Measurements from ENCODE around the gene CLEC6A. TPM values are rescaled to one million over a fixed set of nuclear protein-coding genes. Genes with fewer than 3 reads are reported as not detected.

The CLEC6A gene
- total and polyA plus RNA-seq, 2 experiments from 2014 or later = not detected

DNA sequence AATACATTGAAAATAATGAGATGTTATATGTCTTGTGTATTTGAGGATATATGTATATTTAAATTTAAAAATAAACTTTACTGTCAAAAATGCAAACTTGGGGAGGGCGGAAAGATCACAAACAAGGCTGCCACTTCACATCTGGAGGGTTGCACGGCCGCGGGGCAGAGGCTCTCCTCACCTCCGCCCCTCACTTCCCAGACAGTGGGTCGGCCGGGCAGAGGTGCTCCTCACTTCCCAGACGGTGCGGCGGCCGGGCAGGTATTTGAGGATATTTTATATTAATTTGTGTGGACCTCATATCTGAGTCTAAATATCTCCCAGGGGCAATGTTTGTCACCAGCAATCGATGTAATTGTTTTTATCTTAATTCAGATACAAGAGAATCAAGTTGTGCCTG lies 3.7 kb upstream of the CLEC6A start:
- Histone ChIP-seq H3K27ac (no peak overlapping the region), H3K4me1 (ENCODE audit: insufficient read depth) (no peaks in the 10 kb centered on the region), H3K4me2 (no peak overlapping the region), H3K9me2 (replicated peaks; ENCODE audit: insufficient read depth) (no peaks in the 10 kb centered on the region), H4K20me1 (ENCODE audit: insufficient read depth, poor library complexity, severe bottlenecking) (no peaks in the 10 kb centered on the region), H2AFZ (no peak overlapping the region), H3K79me2 (no peaks in the 10 kb centered on the region), H3K4me3 (no peak overlapping the region), H3K9me3 (ENCODE audit: low read depth) (no peaks in the 10 kb centered on the region), H3K36me3 (replicated peaks; ENCODE audit: insufficient read depth, low read depth) (no peaks in the 10 kb centered on the region), H3K27me3 (no peaks in the 10 kb centered on the region)
- no peak for DNase-seq (ENCODE audit: low spot score)
- 95% methylated on average over 12 of the region's 12 CpGs for WGBS (ENCODE audit: low lambda C conversion rate, missing lambda C conversion rate)
- TF ChIP-seq, protein P1, sequence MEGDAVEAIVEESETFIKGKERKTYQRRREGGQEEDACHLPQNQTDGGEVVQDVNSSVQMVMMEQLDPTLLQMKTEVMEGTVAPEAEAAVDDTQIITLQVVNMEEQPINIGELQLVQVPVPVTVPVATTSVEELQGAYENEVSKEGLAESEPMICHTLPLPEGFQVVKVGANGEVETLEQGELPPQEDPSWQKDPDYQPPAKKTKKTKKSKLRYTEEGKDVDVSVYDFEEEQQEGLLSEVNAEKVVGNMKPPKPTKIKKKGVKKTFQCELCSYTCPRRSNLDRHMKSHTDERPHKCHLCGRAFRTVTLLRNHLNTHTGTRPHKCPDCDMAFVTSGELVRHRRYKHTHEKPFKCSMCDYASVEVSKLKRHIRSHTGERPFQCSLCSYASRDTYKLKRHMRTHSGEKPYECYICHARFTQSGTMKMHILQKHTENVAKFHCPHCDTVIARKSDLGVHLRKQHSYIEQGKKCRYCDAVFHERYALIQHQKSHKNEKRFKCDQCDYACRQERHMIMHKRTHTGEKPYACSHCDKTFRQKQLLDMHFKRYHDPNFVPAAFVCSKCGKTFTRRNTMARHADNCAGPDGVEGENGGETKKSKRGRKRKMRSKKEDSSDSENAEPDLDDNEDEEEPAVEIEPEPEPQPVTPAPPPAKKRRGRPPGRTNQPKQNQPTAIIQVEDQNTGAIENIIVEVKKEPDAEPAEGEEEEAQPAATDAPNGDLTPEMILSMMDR (IDR thresholded peaks at IDR 0.05; ENCODE audit: poor library complexity) = no peak
- TF ChIP-seq EZH2phosphoT487 (IDR thresholded peaks at IDR 0.05; ENCODE audit: low read depth, severe bottlenecking, unreplicated experiment) (no peak), EZH2 (IDR thresholded peaks at IDR 0.05; ENCODE audit: borderline replicate concordance) (no peak)

DNA sequence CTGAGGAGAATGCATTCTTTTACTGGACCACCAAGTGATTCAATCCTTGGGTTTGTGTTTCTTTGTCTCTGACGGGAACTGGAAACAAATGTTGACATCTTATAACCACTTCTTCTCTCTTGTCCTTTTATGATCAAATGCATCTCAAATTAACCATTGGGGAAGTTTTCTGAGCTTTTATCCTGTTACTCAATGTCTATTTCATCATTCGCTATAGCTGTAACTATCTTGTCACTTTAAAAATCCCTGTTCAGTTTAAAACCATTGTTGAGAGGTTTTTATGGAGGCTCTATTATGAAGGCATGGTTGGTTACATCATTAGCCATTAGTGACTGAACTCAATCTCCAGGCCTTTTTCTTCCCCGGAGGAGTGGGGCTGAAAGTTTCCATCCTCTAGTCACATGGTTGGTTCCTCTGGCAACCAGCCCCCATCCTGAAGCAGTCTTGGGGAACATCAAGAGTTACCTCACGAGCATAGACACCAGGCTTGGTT lies 2.7 kb upstream of the CLEC6A start:
- H3K4me1 ChIP-seq (ENCODE audit: insufficient read depth) = no peaks in the 10 kb centered on the region
- no peak overlapping the region for H3K27ac ChIP-seq
- H2AFZ ChIP-seq = no peak overlapping the region
- no peaks in the 10 kb centered on the region for H3K36me3 ChIP-seq (replicated peaks; ENCODE audit: insufficient read depth, low read depth)
- H3K9me3 ChIP-seq (ENCODE audit: low read depth) = no peaks in the 10 kb centered on the region
- H3K4me2 ChIP-seq = no peak overlapping the region
- TF ChIP-seq EZH2 (IDR thresholded peaks at IDR 0.05; ENCODE audit: borderline replicate concordance) (no peak), EZH2phosphoT487 (IDR thresholded peaks at IDR 0.05; ENCODE audit: low read depth, severe bottlenecking, unreplicated experiment) (no peak)
- TF ChIP-seq, protein P1 (IDR thresholded peaks at IDR 0.05; ENCODE audit: poor library complexity) = no peak
- DNase-seq (ENCODE audit: low spot score) = no peak
- H3K4me3 ChIP-seq = no peak overlapping the region
- H3K27me3 ChIP-seq = no peaks in the 10 kb centered on the region
- whole genome bisulfite sequencing (ENCODE audit: low lambda C conversion rate, missing lambda C conversion rate) = 46% methylated on average over 4 of the region's 4 CpGs
- H4K20me1 ChIP-seq (ENCODE audit: insufficient read depth, poor library complexity, severe bottlenecking) = no peaks in the 10 kb centered on the region
- no peaks in the 10 kb centered on the region for H3K79me2 ChIP-seq
- H3K9me2 ChIP-seq (replicated peaks; ENCODE audit: insufficient read depth) = no peaks in the 10 kb centered on the region

DNA sequence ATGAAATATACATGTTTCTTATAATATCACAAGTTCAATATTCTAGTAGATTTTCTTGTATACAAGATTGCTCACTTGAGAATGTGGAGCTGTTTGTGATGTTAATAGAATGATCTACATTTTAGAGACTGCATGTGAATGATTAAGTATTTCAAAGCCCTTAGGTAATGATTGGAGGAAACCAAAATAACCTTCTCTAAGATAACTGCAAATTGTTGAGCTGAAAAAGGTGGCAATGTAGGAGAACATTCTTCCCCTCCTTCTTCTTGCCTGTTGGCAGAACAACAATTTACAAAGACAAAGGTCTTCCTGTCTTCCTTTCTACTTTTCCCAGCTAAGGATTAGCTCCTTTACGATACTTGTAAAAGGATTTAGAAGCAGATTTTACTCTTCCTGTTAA lies 2.0 kb upstream of the CLEC6A start:
- WGBS (ENCODE audit: low lambda C conversion rate, missing lambda C conversion rate) = 58% methylated on average over 1 of the region's 1 CpG
- Histone ChIP-seq H4K20me1 (ENCODE audit: insufficient read depth, poor library complexity, severe bottlenecking) (no peaks in the 10 kb centered on the region), H3K4me3 (no peak overlapping the region), H3K9me2 (replicated peaks; ENCODE audit: insufficient read depth) (no peaks in the 10 kb centered on the region), H3K4me2 (no peak overlapping the region), H3K9me3 (ENCODE audit: low read depth) (no peaks in the 10 kb centered on the region), H3K79me2 (no peaks in the 10 kb centered on the region), H3K4me1 (ENCODE audit: insufficient read depth) (no peaks in the 10 kb centered on the region), H3K27ac (no peak overlapping the region), H3K36me3 (replicated peaks; ENCODE audit: insufficient read depth, low read depth) (no peaks in the 10 kb centered on the region), H2AFZ (no peak overlapping the region), H3K27me3 (no peaks in the 10 kb centered on the region)
- TF ChIP-seq, protein P1 (IDR thresholded peaks at IDR 0.05; ENCODE audit: poor library complexity) = no peak
- TF ChIP-seq EZH2phosphoT487 (IDR thresholded peaks at IDR 0.05; ENCODE audit: low read depth, severe bottlenecking, unreplicated experiment) (no peak), EZH2 (IDR thresholded peaks at IDR 0.05; ENCODE audit: borderline replicate concordance) (no peak)
- no peak for DNase-seq (ENCODE audit: low spot score)

DNA sequence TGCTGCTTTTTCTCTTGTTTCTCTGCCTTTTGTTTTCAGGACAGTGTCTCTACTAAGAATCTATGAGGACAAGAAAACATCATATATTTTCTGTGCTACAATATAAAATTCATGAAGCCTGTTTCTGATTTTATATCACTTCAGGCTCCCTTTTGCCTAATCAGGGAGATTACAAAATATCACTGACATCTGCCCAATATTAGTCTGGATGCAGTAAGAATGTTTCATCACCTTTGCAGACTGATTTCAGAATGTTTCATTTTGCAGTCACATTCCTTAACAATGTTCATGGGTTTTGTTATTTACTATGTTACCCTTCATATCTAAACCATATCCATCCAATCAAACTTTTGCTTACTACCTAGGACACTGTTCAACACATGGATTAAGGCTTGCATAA lies 491 bp upstream of the CLEC6A start:
- no peaks in the 10 kb centered on the region for H3K9me2 ChIP-seq (replicated peaks; ENCODE audit: insufficient read depth)
- TF ChIP-seq, protein P1 (IDR thresholded peaks at IDR 0.05; ENCODE audit: poor library complexity) = no peak
- TF ChIP-seq EZH2phosphoT487 (IDR thresholded peaks at IDR 0.05; ENCODE audit: low read depth, severe bottlenecking, unreplicated experiment) = no peak
- no peak for TF ChIP-seq EZH2 (IDR thresholded peaks at IDR 0.05; ENCODE audit: borderline replicate concordance)
- H4K20me1 ChIP-seq (ENCODE audit: insufficient read depth, poor library complexity, severe bottlenecking) = no peaks in the 10 kb centered on the region
- no peak overlapping the region for H3K4me2 ChIP-seq
- no peaks in the 10 kb centered on the region for H3K27me3 ChIP-seq
- H3K36me3 ChIP-seq (replicated peaks; ENCODE audit: insufficient read depth, low read depth) = no peaks in the 10 kb centered on the region
- no peak overlapping the region for H3K4me3 ChIP-seq
- no peak for DNase-seq (ENCODE audit: low spot score)
- no peaks in the 10 kb centered on the region for H3K79me2 ChIP-seq
- no peaks in the 10 kb centered on the region for H3K4me1 ChIP-seq (ENCODE audit: insufficient read depth)
- no peaks in the 10 kb centered on the region for H3K9me3 ChIP-seq (ENCODE audit: low read depth)
- no peak overlapping the region for H2AFZ ChIP-seq
- H3K27ac ChIP-seq = no peak overlapping the region

Measured in hepatocyte (in vitro differentiated cells).